OCI-LY3 (cell line): ENCODE results near the gene STK32B.

Experiments used
- H2AFZ ChIP-seq: fragments of 200-600, 300-600 bp; shearing (Covaris generic); 2 replicates; pipeline ENCODE4 v1.6.0; 2014; ENCODE audit warnings: antibody characterized with exemption, low read depth, low read length
- H3K27ac ChIP-seq: fragments of 200-600, 300-600 bp; sonication (generic); 2 replicates; pipeline ENCODE4 v1.5.1; 2014; ENCODE audit warnings: mild to moderate bottlenecking, low read length, moderate library complexity, mixed read lengths
- H3K27me3 ChIP-seq: fragments of 200-600, 300-600 bp; sonication (generic); 2 replicates; pipeline ENCODE4 v1.6.1; 2014; ENCODE audit warnings: low read depth, low read length, mixed read lengths
- H3K36me3 ChIP-seq: fragments of 200-600, 300-600 bp; sonication (generic); replicated peaks from 2 replicates; pipeline ENCODE3; 2014; ENCODE audit warnings: low read depth, low read length, mixed read lengths
- H3K4me1 ChIP-seq: fragments of 300-600, 200-600 bp; sonication (generic); 2 replicates; pipeline ENCODE4 v1.6.1; 2014; ENCODE audit warnings: low read length, mixed read lengths
- H3K4me2 ChIP-seq: fragments of 200-600, 300-600 bp; sonication (generic); 2 replicates; pipeline ENCODE4 v1.6.1; 2014; ENCODE audit warnings: low read length, mixed read lengths
- H3K4me3 ChIP-seq: fragments of 300-600, 200-600 bp; sonication (generic); 2 replicates; pipeline ENCODE4 v1.5.1; 2014; ENCODE audit warnings: antibody characterized with exemption, mild to moderate bottlenecking, low read length, moderate library complexity
- H3K79me2 ChIP-seq: fragments of 300-600, 200-600 bp; shearing (Covaris generic); 2 replicates; pipeline ENCODE4 v1.6.1; 2014; ENCODE audit warnings: mild to moderate bottlenecking, low read length, mixed read lengths
- H3K9ac ChIP-seq: fragments of 300-600, 200-600 bp; shearing (Covaris generic); 2 replicates; pipeline ENCODE4 v1.6.0; 2014; ENCODE audit warnings: mild to moderate bottlenecking, low read length, moderate library complexity
- H3K9me3 ChIP-seq: fragments of 200-600, 300-600 bp; shearing (Covaris generic); 2 replicates; pipeline ENCODE4 v1.6.1; 2014; ENCODE audit warnings: low read length, mixed read lengths; ENCODE audit not compliant: insufficient read depth
- H4K20me1 ChIP-seq: fragments of 200-600, 300-600 bp; sonication (generic); 2 replicates; pipeline ENCODE4 v1.6.1; 2016; ENCODE audit warnings: low read length, mixed read lengths; ENCODE audit not compliant: insufficient read depth
- CTCF ChIP-seq: fragments of 200-600, 300-600 bp; sonication (generic); IDR thresholded peaks from 2 replicates; pipeline ENCODE4 v1.5.1; 2014; ENCODE audit warnings: antibody characterized with exemption, low read length, low read depth
- EZH2phosphoT487 ChIP-seq: fragments of 200-600 bp; shearing (Covaris generic); IDR thresholded peaks from 2 replicates; pipeline ENCODE4 v1.6.1; 2018; ENCODE audit warnings: antibody characterized with exemption, mixed run types, low read depth

Gene STK32B

GRCh38 chr4:5186271-5187064 is 135.2 kb downstream of the STK32B start:
- Histone ChIP-seq H3K27ac (no peak overlapping the region), H4K20me1 (no peaks in the 10 kb centered on the region), H2AFZ (no peak overlapping the region), H3K9ac (no peak overlapping the region), H3K9me3 (no peaks in the 10 kb centered on the region), H3K4me3 (no peak overlapping the region), H3K79me2 (no peaks in the 10 kb centered on the region), H3K4me1 (no peaks in the 10 kb centered on the region), H3K4me2 (no peak overlapping the region), H3K27me3 (peaks cover 10% of the 10 kb centered on the region; the same call in 1 of the 2 replicates), H3K36me3 (no peaks in the 10 kb centered on the region)
- no peak for TF ChIP-seq EZH2phosphoT487
- no peak for TF ChIP-seq CTCF

GRCh38 chr4:5188130-5188529 is 136.8 kb downstream of the STK32B start:
- Histone ChIP-seq H3K79me2 (no peaks in the 10 kb centered on the region), H2AFZ (no peak overlapping the region), H3K27ac (no peak overlapping the region), H3K9ac (no peak overlapping the region), H3K27me3 (peaks cover 10% of the 10 kb centered on the region; the same call in 1 of the 2 replicates), H3K4me2 (no peak overlapping the region), H3K4me1 (no peaks in the 10 kb centered on the region), H4K20me1 (no peaks in the 10 kb centered on the region), H3K9me3 (no peaks in the 10 kb centered on the region), H3K36me3 (no peaks in the 10 kb centered on the region), H3K4me3 (no peak overlapping the region)
- no peak for TF ChIP-seq EZH2phosphoT487
- TF ChIP-seq CTCF, result no peak

- Histone ChIP-seq H3K4me2 (no peak overlapping the region), H3K9me3 (no peaks in the 10 kb centered on the region), H4K20me1 (no peaks in the 10 kb centered on the region), H3K79me2 (no peaks in the 10 kb centered on the region), H3K27me3 (peaks cover 1% of the 10 kb centered on the region; the same call in 1 of the 2 replicates), H3K9ac (no peak overlapping the region), H3K4me1 (no peaks in the 10 kb centered on the region), H2AFZ (no peak overlapping the region), H3K27ac (no peak overlapping the region), H3K4me3 (no peak overlapping the region), H3K36me3 (no peaks in the 10 kb centered on the region)
- TF ChIP-seq CTCF, result no peak
- no peak for TF ChIP-seq EZH2phosphoT487
These were observed 140.6 kb downstream of the STK32B start for GRCh38 chr4:5191831-5192230.

- Histone ChIP-seq H2AFZ (no peak overlapping the region), H3K9ac (no peak overlapping the region), H3K27ac (no peak overlapping the region), H3K9me3 (no peaks in the 10 kb centered on the region), H3K4me2 (no peak overlapping the region), H3K27me3 (no peaks in the 10 kb centered on the region), H3K4me3 (no peak overlapping the region), H3K36me3 (no peaks in the 10 kb centered on the region), H4K20me1 (no peaks in the 10 kb centered on the region), H3K79me2 (no peaks in the 10 kb centered on the region), H3K4me1 (no peaks in the 10 kb centered on the region)
- no peak for TF ChIP-seq CTCF
- TF ChIP-seq EZH2phosphoT487, result no peak
These were observed 141.0 kb downstream of the STK32B start for GRCh38 chr4:5192271-5192670.
